Measurements from ENCODE around the gene KDM8. TPM values are rescaled to one million over a fixed set of nuclear protein-coding genes. Genes with fewer than 3 reads are reported as not detected.

KDM8 gene
- total RNA-seq, 1 donor: 6.2 TPM

DNA sequence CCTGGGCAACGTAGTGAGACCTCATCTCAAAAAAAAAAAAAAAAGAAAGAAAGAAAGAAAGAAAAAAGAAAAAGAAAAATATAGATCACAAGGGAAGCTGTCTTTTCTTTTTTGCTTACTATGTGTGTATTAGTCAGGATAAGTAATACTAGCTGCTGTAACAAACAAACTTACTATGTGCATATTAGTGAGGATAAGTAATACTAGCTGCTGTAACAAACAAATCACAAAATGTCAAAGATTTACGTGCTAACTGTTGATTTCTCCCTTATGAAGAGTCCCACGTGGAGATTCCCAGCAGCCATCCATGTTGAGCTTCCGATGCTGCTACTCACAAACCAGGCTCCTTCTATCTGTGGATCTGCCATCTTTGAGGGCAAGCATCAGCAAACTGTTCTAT, 31.7 kb upstream of the KDM8 start:
- Histone ChIP-seq H4K20me1 (ENCODE audit: insufficient read depth, low read length) (no peaks in the 10 kb centered on the region), H3K27me3 (ENCODE audit: insufficient read depth, low read length) (no peaks in the 10 kb centered on the region), H3K36me3 (ENCODE audit: insufficient read depth, low read length) (no peaks in the 10 kb centered on the region), H3K4me2 (ENCODE audit: insufficient read depth, low read length) (no peak overlapping the region), H3K27ac (ENCODE audit: low read depth, low read length) (no peak overlapping the region), H3K4me3 (ENCODE audit: insufficient read depth, low read length) (no peak overlapping the region), H3K4me1 (ENCODE audit: insufficient read depth, low read length) (no peaks in the 10 kb centered on the region), H2AFZ (ENCODE audit: low read length) (no peak overlapping the region), H3K9me3 (ENCODE audit: low read depth, low read length) (no peaks in the 10 kb centered on the region), H3K79me2 (ENCODE audit: insufficient read depth, low read length) (no peaks in the 10 kb centered on the region)
- no peak for DNase-seq (ENCODE audit: insufficient read length, low spot score, missing footprints)
- TF ChIP-seq, protein P1, sequence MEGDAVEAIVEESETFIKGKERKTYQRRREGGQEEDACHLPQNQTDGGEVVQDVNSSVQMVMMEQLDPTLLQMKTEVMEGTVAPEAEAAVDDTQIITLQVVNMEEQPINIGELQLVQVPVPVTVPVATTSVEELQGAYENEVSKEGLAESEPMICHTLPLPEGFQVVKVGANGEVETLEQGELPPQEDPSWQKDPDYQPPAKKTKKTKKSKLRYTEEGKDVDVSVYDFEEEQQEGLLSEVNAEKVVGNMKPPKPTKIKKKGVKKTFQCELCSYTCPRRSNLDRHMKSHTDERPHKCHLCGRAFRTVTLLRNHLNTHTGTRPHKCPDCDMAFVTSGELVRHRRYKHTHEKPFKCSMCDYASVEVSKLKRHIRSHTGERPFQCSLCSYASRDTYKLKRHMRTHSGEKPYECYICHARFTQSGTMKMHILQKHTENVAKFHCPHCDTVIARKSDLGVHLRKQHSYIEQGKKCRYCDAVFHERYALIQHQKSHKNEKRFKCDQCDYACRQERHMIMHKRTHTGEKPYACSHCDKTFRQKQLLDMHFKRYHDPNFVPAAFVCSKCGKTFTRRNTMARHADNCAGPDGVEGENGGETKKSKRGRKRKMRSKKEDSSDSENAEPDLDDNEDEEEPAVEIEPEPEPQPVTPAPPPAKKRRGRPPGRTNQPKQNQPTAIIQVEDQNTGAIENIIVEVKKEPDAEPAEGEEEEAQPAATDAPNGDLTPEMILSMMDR (IDR thresholded peaks at IDR 0.05; ENCODE audit: extremely low read depth, low read depth, low read length): no peak

DNA sequence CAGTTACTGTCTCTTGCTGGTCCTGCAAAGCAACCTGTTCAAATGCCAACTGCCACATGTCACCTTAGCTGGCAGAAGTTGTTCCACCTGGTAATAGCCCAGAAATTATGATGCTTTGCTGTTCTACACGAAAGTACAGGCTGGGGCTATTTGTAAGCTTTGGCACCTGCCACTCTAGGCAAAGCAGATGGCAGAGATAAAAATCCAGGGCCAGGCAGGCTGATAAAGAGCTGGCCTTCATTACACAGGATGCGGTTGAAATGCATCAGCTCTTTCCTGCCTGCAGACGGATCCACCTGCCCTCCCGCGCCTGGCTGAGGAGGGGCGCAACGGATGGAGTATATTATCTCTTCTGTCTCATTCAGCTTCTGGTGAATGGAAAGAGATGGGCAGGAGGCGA, 29.3 kb upstream of the KDM8 start:
- DNase-seq (ENCODE audit: insufficient read length, low spot score, missing footprints): no peak
- Histone ChIP-seq H3K27ac (ENCODE audit: low read depth, low read length) (no peak overlapping the region), H3K36me3 (ENCODE audit: insufficient read depth, low read length) (no peaks in the 10 kb centered on the region), H3K4me1 (ENCODE audit: insufficient read depth, low read length) (peaks cover 11% of the 10 kb centered on the region), H3K9me3 (ENCODE audit: low read depth, low read length) (no peaks in the 10 kb centered on the region), H3K79me2 (ENCODE audit: insufficient read depth, low read length) (no peaks in the 10 kb centered on the region), H2AFZ (ENCODE audit: low read length) (no peak overlapping the region), H3K4me2 (ENCODE audit: insufficient read depth, low read length) (no peak overlapping the region), H4K20me1 (ENCODE audit: insufficient read depth, low read length) (no peaks in the 10 kb centered on the region), H3K4me3 (ENCODE audit: insufficient read depth, low read length) (no peak overlapping the region), H3K27me3 (ENCODE audit: insufficient read depth, low read length) (no peaks in the 10 kb centered on the region)
- TF ChIP-seq, protein P1 (IDR thresholded peaks at IDR 0.05; ENCODE audit: extremely low read depth, low read depth, low read length): no peak

DNA sequence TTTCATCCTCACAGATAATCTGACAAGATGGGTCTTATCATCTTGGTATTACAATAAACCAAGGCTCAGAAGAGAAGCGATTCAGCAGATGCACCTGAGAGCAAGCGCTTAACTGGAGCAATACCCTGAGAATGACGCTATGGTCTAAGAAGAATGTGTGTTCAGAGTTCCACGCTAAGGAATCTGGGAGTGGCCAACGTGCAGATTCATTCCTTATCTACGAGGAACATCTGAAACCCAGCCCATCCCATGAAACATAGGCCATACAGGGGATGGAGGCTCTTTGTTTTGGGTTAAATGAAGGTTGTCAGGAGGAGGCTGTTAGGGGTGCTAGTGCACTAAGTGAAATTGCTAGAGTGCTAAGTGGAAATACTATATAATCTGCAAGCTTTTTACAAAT, 28.5 kb upstream of the KDM8 start:
- Histone ChIP-seq H4K20me1 (ENCODE audit: insufficient read depth, low read length) (no peaks in the 10 kb centered on the region), H3K4me1 (ENCODE audit: insufficient read depth, low read length) (peaks cover 11% of the 10 kb centered on the region), H3K27me3 (ENCODE audit: insufficient read depth, low read length) (no peaks in the 10 kb centered on the region), H3K27ac (ENCODE audit: low read depth, low read length) (no peak overlapping the region), H3K4me2 (ENCODE audit: insufficient read depth, low read length) (no peak overlapping the region), H3K4me3 (ENCODE audit: insufficient read depth, low read length) (no peak overlapping the region), H3K9me3 (ENCODE audit: low read depth, low read length) (no peaks in the 10 kb centered on the region), H2AFZ (ENCODE audit: low read length) (no peak overlapping the region), H3K79me2 (ENCODE audit: insufficient read depth, low read length) (no peaks in the 10 kb centered on the region), H3K36me3 (ENCODE audit: insufficient read depth, low read length) (no peaks in the 10 kb centered on the region)
- DNase-seq (ENCODE audit: insufficient read length, low spot score, missing footprints): no peak
- TF ChIP-seq, protein P1 (IDR thresholded peaks at IDR 0.05; ENCODE audit: extremely low read depth, low read depth, low read length): no peak

DNA sequence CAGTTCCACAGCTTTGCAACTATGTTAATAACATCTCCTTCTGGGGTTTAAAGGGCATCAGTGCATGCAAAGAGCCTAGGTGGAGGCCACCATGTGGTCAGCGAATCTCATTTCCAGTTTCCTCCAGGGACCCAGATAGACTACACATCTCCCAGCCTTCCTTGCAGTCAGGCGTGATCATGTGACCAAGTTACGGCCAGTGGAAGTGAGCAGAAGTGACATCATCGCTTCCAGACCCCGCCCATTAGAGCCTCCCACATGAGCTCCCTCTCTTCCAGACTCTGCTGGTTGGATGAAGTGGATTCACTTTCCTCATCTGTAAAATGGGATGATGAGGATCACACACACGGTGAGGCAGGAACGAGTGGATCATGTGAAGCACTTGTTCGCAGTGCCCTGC, 27.4 kb upstream of the KDM8 start:
- Histone ChIP-seq H3K36me3 (ENCODE audit: insufficient read depth, low read length) (no peaks in the 10 kb centered on the region), H3K79me2 (ENCODE audit: insufficient read depth, low read length) (no peaks in the 10 kb centered on the region), H3K4me2 (ENCODE audit: insufficient read depth, low read length) (no peak overlapping the region), H3K4me1 (ENCODE audit: insufficient read depth, low read length) (peaks cover 11% of the 10 kb centered on the region), H3K9me3 (ENCODE audit: low read depth, low read length) (no peaks in the 10 kb centered on the region), H2AFZ (ENCODE audit: low read length) (no peak overlapping the region), H3K27ac (ENCODE audit: low read depth, low read length) (no peak overlapping the region), H3K4me3 (ENCODE audit: insufficient read depth, low read length) (no peak overlapping the region), H3K27me3 (ENCODE audit: insufficient read depth, low read length) (no peaks in the 10 kb centered on the region), H4K20me1 (ENCODE audit: insufficient read depth, low read length) (no peaks in the 10 kb centered on the region)
- TF ChIP-seq, protein P1 (IDR thresholded peaks at IDR 0.05; ENCODE audit: extremely low read depth, low read depth, low read length): no peak
- DNase-seq (ENCODE audit: insufficient read length, low spot score, missing footprints): no peak
